Measurements from ENCODE around the gene ULK2.
A peak's percentile ranks its signal among the peaks of the same experiment; 100 is the strongest.

DNA sequence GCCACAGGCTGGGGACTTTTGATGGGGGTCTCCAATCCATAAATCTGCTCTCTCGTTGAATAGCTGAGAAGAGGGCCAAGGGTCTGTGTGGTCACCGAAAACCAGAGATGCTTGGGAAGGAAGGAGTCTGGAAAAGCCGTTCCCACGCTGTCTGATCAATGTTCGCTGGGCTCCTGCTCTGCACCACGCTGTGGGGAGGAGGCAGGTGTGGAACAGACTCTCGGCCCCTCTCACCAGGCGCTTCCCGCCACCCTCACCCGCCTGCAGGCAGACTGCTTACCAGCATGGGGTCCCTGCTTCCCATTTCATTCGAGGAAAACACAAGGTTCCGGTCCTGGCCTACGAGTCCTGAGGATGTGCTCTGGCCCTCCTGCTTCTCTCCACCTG lies 118.9 kb downstream of the ULK2 start:
- no peak for TF ChIP-seq EGR1 (IDR thresholded peaks at IDR 0.05)
- TF ChIP-seq MAX (IDR thresholded peaks at IDR 0.05), result peak; percentile 47; the same call in 1 of the 2 replicates
- TF ChIP-seq, protein P1, sequence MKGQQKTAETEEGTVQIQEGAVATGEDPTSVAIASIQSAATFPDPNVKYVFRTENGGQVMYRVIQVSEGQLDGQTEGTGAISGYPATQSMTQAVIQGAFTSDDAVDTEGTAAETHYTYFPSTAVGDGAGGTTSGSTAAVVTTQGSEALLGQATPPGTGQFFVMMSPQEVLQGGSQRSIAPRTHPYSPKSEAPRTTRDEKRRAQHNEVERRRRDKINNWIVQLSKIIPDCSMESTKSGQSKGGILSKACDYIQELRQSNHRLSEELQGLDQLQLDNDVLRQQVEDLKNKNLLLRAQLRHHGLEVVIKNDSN (IDR thresholded peaks at IDR 0.05), result no peak
- TF ChIP-seq REST (IDR thresholded peaks at IDR 0.05; ENCODE audit: low read depth), result no peak
- peak; percentile 60; the same call in 1 of the 2 replicates for TF ChIP-seq EP300 (IDR thresholded peaks at IDR 0.05; ENCODE audit: borderline replicate concordance)
- TF ChIP-seq TAF1 (IDR thresholded peaks at IDR 0.05; ENCODE audit: low read depth), result no peak
- TF ChIP-seq CREB1 (IDR thresholded peaks at IDR 0.05; ENCODE audit: low read depth), result no peak
- no peak for TF ChIP-seq RAD21 (IDR thresholded peaks at IDR 0.05; ENCODE audit: low read depth)

All from Ishikawa (cell line).